NAMALWA (cell line): ENCODE data around the gene KDM4C.

Experiments
- DNase-seq: peaks from one replicate; pipeline ENCODE4 v3.0.0-alpha.2; 2015; ENCODE audit warnings: low spot score

KDM4C gene

DNA sequence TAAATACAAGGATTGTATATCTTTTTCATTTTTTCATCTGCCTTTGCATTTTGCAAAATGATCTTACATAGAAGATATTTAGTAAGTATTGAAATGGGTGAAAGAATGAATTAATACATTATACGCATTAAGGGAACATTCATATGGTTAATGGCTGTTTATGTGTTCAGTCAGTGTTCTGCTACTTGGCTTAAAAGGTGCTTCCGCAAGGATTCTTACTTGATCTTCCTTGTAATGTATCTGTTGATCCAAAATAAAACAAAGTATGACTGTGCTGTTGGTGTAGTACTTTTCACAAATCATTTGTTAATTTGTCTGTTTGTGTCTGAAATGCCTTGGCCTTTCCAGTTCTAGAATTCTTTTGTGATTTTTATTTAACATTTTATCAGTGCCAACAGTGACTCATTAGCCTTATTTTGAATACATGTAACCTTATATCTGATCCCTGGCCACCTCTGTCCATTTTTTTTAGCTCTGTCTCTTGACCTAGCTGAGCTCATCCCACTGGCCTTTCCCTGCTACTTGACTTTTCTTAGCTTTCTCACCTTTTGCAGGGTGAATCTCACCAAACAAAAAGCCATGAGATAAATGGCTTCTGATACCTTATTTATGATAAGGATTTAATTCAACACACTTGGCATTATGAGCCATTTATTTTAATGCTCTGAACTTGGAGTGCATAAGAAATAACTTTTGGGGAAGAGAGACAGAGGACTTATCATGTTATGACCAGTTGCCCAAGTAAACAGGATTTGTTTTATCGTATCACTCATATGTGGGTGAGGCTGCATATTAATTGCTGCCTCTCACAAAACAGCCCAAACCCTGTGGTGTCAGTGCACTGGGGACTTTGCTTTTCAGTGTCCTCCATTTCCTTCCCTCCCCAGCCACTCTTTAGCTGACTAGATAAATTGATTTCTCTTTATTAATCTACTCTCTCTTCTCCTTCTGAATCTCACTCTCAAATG is 340.3 kb downstream of the KDM4C start:
- no peak for DNase-seq

DNA sequence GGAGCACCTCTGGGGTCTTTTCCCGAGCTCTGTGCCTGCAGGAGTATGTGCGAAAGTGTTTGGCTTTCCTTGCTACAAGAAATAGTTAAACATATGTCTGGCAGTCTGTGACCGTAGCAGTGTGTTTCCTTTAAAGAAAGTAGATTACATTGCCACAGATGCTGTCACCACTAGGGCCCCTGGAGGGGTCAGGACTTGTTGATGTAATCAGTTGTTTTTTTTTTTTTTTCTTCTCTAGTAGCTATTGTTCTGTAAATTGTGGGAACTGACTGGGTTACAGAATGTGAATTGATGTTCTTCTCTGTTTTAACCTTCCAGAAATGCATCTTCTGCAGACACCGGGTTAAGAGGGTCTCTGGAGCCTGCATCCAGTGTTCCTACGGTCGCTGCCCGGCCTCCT is 345.6 kb downstream of the KDM4C start:
- DNase-seq, result no peak

DNA sequence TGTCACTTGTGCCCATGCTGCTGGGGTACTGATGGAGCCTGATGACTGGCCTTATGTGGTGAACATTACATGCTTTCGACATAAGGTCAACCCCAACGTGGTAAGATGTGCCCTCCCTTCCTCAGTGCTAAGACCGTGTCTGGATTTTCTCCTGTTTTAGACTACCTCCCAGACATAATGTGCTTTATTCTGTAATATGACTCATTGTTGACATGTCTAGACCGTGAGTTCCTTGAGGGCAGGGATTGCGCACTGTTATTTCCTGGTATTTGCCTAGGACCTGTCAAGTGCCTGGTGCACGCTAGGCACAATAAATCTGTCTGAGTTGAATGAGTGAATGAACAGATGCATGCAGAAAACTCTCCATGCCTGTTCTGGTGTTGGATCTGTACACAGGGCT is 346.0 kb downstream of the KDM4C start:
- DNase-seq, result no peak

DNA sequence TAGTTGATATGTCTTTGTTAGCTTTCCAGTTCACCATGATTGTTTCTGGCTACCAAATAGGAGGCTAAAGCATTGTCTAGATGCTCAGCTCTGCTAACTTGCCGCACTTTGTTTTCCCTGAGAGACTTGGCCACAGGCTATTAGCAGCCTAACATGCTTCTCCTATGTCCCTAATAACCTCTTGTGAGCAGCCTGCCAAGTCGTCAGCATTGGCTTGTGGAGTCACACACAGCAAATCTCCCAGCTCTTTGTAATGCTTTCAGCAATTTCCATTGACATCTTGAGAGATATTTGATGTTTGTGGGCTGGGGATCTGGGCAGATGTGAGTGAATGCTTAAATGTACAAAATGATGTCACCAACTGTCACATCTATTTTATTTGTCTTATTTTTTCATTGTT is 346.9 kb downstream of the KDM4C start:
- no peak for DNase-seq

DNA sequence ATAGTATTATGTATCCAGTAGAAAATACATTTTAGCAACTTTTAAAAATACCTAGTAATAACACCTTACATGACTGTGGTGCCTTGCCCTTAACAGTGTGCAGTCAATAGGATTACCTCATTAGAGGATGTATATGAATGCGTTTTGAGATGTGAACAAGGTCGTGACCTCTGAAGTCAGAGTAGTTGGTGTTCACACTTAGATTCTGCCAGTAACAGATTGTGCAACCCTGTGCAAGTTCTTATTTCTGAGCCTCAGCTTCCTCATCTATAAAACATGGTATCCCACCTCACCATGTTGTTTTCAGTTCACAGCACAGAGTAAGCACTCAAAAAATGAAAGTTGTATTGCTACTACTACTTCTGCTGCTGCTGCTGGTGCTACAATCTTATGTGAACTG is 347.3 kb downstream of the KDM4C start:
- no peak for DNase-seq

DNA sequence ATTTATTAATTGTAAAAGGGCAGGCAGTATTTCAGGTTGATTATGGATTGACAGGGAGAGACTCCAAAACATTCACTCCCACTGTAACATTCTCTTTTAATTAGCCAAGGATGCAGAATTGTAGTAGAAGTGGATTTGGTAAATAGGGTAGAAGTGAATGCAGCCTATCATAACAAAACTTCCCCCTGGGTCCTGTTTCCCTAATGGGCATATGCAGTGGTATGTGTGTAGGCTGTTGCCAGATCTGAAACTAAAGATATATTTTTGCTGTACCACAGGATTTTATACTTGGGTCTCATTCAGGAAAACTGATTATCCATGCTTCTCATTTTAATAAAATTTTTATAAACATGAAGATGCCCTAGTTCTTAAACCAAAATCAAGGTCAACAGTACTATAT is 351.2 kb downstream of the KDM4C start:
- no peak for DNase-seq

DNA sequence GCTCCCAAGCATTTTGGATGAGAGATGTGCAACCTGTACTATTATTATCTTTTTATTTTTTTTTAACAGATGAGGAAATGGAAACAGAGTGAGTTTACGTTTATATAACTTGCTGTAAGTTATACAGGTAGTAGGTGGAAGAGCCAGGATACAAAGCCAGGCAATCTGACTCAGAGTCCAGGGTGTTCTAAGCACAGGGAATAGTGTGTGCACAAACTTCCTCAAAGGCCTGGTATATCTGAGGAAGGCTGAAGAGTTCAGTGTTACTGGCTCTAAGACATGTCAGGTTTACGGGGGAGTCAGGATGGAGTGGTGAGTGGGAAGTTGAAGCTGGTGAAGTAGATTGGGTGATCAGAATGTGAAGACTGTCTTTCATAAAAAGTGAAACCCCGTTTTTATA is 353.6 kb downstream of the KDM4C start:
- DNase-seq, result no peak

DNA sequence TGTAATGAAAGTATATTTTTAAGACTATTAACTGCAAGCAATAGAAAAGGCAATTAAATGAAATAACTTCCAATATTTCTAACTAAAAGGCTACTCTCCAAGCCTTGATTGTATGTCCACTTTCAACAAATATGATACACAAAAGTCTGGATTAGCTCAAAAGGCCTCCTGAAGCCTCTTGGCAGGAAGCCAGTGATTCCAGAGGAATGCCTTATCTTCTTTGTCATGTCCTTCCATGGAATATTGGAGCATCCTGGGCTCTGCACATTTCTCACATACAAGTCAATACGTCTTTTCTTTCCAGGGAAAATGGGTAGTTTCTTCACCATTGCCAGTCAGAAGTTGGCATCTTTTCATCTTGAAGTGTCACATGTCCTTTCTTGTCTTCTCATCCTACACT is 357.8 kb downstream of the KDM4C start:
- no peak for DNase-seq

DNA sequence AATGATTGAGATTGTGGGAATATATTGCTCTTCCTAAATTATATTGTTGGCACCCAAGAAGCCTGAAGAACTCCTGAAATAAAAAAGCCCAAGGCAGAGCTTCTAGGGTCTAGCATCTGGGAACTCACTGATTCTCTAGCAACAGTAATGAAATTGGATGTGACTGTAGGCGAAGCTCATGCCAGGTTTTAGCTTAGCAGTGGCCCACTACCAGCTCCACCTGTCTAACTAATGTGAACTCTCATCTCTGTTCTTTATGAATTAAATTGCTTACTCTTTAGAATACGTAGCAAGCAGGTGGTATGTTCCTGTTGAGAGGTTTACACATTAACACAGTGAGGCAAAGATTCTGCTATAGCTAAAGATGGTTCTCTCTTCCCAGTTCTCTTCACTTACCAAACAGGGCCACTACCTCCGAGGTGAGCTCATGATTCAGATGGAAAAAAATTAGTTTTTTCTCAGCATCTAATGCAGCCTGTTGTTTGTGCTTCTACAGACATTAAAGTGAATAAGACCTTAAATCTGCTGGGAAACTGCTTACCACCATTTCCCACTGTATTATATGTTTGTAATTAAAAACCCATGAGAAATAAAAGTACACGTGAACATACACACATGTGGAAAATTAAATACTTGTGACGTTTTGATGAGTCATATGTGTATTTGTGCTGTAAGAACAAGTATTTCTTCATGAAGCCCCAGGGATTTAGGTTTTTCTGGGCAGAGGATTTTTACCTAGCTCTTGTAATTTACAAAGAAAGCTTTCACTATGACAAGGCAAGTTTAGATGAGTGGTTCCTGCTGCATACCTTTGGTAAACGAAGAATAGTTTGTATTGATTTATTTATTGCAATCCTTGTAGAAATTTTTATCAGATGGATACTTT is 360.1 kb downstream of the KDM4C start:
- DNase-seq, result no peak

DNA sequence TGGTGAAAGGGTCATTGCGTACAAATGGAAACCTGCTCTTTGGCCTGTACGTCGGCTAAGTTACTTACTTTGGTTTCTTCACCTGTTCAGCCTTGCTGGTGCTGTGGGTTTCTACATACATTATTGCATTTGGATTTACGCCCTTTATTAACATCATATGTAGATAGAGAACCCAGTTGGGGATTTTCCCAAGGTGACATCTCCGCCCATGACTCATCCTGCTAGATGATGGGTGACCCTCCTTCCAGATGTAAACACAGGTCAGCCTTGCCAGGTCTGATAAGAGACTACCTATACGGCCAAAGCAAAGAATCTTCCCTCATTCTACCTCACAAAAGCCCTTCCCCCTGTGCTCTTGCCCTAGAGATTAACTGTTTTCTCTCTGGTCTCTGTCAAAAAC is 360.9 kb downstream of the KDM4C start:
- no peak for DNase-seq

DNA sequence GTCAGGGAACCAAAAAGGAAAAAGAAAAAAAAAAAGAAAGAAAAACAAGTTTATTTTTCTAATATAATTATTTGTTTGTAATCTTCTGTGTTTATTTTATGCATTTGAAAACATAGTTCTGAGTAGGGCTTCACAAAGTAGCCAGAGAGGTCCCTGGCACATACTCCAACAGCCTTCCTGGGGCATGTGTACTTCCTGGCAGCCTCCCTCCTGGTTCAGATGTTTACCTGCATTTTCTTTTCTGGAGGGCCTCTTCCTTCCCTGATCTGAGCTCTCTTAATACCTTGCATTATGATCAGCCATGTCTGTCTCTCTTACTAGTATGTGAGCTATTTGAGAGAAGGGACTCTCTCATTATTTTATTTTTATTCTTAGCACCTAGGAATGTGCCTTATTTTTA is 361.8 kb downstream of the KDM4C start:
- DNase-seq, result no peak

DNA sequence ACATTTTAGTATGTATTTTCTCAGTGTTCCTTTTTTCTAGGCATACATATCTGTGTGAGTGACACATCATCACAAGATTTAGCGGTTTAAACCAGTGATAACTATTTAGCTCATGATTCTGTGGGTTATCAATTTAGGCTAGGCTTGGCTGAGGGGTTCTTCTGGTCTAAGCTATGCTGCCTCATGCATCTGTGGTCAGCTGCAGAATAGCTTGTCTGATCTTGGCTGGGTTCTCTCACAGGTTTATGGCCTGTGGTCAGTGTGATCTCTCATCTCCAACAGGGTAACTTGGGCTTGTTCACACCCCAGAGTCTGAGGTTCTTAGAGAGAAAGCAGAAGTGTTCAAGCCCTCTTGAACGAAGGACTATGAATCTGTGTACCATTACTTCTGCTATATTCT is 363.3 kb downstream of the KDM4C start:
- DNase-seq, result no peak

DNA sequence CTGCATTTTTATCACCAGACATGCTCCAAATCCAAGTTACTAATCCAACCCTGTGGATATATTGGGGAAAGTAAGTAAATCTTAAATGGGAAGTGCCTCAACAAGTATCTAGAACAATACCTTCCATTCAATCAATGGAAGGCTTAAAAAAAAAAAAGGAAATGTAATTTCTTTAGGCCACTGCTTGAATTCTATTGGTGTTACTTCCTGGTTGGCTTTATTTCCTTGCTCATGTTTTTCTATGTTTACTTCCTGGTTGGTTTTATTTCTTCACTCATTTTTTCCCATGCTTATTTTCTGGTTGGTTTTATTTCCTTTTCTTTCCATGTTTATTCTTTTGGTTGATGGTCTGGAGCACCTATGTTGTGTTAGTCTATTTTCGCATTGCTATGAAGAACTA is 363.9 kb downstream of the KDM4C start:
- DNase-seq, result no peak

DNA sequence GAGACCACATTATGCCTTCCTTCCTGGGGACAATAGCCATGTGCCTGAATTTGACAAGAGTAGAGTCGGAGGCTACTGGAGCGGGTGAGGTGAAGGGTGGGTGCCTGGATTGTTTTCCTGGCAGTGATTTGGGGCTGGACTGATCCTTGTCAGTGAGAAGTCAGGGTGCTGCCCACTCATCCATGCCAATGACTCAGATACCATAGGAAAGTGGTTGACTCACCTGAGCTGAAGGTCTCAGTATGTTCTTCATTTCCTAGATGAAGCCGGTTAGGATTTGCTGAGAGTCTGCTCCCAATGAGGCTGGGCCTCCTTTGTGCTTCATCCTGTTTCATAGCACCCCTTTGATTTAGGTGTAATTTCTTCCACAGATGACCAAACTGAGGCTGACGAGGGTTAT is 366.0 kb downstream of the KDM4C start:
- no peak for DNase-seq

DNA sequence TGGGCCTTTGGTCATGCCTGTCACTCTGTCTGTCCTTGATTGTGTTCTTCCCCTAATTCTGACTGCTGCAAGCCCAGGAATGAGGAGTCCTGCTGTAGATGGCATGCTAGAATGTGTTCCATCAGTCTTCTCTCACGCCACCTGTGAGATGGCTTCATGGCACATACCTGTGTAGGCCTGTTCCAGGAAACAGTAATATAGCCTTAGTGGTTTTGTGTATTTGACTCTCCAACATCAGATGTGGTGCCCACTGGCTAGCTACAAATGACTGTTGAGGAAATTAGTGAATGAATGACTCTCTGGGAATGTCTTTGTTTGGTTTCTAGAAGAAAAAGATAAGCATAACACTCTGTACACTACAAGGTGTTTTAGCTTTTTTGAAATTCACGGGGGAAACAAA is 367.5 kb downstream of the KDM4C start:
- DNase-seq, result no peak

DNA sequence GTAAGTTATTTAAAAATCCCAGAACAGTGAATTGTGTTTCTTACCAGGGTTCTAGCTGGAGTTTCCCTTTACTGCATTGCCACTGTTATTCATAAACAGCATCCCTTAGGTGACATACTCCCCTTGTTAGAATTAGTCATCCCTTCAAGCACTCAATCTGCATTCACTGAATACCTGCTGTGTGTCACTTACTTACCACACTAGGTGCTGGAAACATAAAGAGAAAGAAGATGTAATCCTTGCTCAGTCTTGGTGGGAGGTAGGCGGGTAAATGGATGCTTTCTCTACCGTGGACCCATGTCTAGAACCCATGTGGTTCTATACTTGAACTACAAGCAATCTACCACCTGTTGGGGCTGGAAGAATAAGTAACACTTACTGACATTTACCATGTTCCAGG is 371.6 kb downstream of the KDM4C start:
- no peak for DNase-seq

DNA sequence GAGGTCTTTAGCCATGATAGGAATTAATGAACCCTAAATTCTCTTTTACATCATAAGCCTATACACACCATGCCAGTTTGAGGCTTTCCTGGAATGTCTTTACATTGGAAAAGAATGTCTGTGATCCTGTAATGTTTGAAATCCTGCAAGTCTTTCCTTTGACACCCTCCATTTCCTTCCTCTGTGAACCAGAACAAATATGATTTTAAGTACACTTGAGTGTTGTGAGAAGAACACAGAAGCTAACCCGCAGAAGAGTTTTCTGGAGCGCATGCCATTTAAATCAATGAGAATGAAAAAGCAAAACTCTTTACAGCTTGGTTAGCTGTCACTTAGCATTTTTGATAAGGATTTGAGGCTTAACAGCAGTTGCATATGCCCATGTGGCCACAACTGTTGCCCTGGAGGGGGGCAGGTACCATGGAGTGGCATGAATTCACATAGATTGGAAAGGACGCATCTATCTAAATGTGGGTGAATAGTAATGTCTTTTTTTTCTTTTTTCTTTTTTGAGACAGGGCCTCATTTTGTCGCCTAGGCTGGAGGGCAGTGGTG is 372.6 kb downstream of the KDM4C start:
- no peak for DNase-seq

DNA sequence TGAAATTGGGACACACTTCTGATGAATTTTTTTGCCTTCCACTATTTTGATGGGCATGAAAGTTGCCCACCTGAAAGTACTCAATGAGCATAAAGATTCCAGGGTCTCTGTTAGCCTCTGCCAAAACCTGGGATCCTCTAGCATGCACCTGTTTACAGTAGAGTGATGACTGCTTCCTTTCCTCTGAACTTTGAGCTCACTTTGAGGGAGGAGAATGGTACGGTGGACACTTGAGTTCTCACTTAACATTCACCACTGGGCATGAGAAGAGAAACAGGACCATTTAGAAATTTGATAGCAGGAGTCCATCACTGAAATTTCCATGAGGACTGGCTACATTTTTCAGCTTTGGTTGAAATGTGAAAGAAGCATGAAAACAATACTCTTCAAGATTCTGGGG is 374.8 kb downstream of the KDM4C start:
- no peak for DNase-seq

DNA sequence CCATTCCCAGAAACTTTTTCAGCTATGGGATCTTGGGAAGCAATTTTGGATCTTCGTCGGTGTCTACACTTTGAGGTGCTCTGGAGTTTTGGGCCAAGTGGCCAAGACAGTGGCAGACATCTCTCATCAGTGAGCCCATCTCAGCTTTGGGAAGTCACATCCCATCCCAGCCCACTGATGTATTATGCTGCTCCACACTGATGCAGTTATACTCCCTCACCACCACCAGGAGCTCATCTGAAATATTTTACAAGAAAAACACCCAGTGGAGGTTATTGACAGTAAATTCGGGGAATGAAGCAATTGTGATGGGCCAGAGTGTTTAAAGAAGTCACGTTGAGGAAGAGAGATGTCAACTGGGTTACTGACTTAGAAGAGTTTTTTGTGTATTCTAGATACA is 378.0 kb downstream of the KDM4C start:
- DNase-seq, result no peak

DNA sequence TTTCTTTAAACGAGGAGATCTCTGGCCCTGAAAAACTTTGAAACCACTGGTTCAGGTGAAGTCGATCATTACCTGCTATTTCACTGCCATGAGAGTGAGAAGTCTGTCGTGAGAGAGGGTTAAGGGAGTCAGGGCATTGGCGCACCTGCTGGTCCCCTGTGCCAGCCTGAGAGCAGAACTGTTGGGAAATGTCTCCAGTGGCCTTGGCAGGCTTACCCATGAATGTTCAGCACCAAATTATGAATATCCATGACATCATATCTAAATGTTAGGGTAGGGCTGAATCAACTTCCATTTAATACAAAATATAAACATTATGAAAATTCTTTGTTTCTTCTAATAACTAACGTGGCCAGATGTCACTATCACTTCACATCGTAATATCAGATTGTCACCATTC is 379.3 kb downstream of the KDM4C start:
- no peak for DNase-seq

DNA sequence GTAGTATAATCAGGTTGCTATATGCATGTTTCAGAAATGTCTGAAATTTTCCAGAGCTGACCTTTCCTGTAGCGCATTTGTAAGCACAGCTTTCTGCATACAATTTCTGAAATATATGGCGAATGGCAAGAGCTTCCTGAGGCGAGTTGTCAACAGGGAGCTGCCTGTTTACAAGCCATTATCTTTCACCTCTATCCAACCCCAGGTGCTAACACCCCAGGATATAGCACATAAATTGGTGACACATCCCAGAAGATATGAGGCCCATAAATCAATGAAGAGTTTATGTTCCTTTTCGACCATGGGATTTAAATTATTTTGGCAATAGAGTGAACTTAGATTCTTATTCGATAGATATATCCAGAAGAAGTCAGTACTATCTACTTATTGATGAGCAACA is 379.8 kb downstream of the KDM4C start:
- no peak for DNase-seq

DNA sequence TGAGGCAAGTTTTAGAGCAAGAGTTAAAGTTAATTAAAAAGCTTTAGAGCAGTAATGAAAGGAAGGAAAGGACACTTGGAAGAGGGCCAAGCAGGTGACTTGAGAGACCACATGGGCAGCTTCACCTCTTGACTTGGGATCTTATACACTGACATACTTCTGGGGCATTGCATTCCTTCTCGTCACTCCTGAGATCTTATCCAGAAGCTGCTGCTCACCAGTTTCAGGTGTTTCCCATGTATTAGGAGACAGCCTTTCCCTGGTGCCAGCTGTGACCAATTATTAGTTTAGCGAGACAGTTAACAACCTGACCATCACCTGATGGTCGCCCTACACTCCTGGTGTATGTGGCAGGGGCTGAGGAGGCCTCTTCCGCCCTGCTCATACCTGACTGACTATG is 382.1 kb downstream of the KDM4C start:
- no peak for DNase-seq

DNA sequence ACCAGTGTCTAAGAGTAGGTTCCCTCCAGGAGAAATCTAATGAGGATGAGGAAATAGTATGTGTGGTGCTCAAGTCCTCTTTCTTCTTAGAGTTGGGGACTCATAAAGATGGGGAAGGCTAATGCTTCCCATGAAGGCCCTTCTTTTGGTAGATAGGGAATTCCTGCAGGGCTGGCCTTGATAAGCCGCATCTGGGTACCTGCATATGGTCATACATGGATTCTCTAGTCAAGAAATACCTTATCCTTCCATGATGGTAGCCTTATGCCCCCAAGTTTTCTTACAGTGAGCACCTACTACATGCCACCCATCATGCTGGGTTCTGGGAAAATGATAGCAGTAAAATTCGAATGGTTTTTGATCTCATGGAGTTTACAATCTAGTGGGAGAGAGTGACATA is 382.6 kb downstream of the KDM4C start:
- DNase-seq, result no peak
